GM12878 (cell line): ENCODE results near the gene BARD1. TPM values are rescaled to one million over a fixed set of nuclear protein-coding genes. Genes with fewer than 3 reads are reported as not detected.

Experiments
- ATAC-seq: fragments of 200-7000 bp; cut with Tn5 transposase; 3 replicates; pipeline ENCODE4 v1.9.1; 2020; ENCODE audit warnings: mild to moderate bottlenecking, moderate library complexity
- BruUV-seq: library from RNA; stranded (reverse); fragments of 400-500 nt; replicated peaks from 2 replicates; lab custom pipeline; 2021; lab: Mats Ljungman, UMichigan
- CTCF ChIA-PET: fragments of 300-600 bp; sonication (Branson Sonifier 250); formaldehyde crosslinking; extraction: SDS; loops from one replicate; lab custom pipeline; 2021; ENCODE audit warnings: inconsistent platforms; lab: Yijun Ruan, JAX
- POLR2A ChIA-PET: fragments of 350-600 bp; formaldehyde crosslinking; extraction: SDS; loops from one replicate; lab custom pipeline; 2021; ENCODE audit warnings: inconsistent platforms; lab: Charles Lee
- RAD21 ChIA-PET: fragments of 300-600 bp; sonication (Branson Sonifier 250); formaldehyde crosslinking; loops from one replicate; lab custom pipeline; 2023; ENCODE audit warnings: antibody characterized with exemption; ENCODE audit not compliant: unreplicated experiment; lab: Charles Lee
- SMC1A ChIA-PET: fragments of 300-600 bp; sonication (Branson Sonifier 250); formaldehyde crosslinking; loops from one replicate; lab custom pipeline; 2023; ENCODE audit not compliant: unreplicated experiment, uncharacterized antibody; lab: Charles Lee
- DNase-seq: peaks from one replicate; pipeline ENCODE4 v3.0.0-alpha.2; 2011; ENCODE audit warnings: low read depth, low spot score
- FAIRE-seq: peaks from 3 replicates; lab custom pipeline; 2011; peaks lifted over from hg19 to GRCh38; lab: Jason Lieb, UNC
- H2AFZ ChIP-seq: 2 replicates; pipeline ENCODE4 v1.6.0; 2011; ENCODE audit warnings: low read depth, low read length, control low read depth; ENCODE audit not compliant: control insufficient read depth
- H3K27ac ChIP-seq: 2 replicates; pipeline ENCODE4 v1.5.1; 2011; ENCODE audit warnings: control low read depth; ENCODE audit not compliant: control insufficient read depth, insufficient read depth
- H3K27me3 ChIP-seq, 2 experiments: replicated peaks in 1 of 2; 2 replicates each; pipeline versions ENCODE4 v1.6.0 to v1.6.1; 2011; ENCODE audit warnings: low read length in 1 of 2; ENCODE audit not compliant: control insufficient read depth in 2 of 2, insufficient read depth in 2 of 2
- H3K36me3 ChIP-seq, 2 experiments: 2 replicates each; pipeline ENCODE4 v1.5.1; 2011; ENCODE audit warnings: low read length in 1 of 2; ENCODE audit not compliant: control insufficient read depth in 2 of 2, insufficient read depth in 2 of 2
- H3K4me1 ChIP-seq: 2 replicates; pipeline ENCODE4 v1.6.1; 2011; ENCODE audit warnings: mild to moderate bottlenecking, low read length, moderate library complexity, mixed read lengths; ENCODE audit not compliant: control insufficient read depth, insufficient read depth
- H3K4me2 ChIP-seq: 2 replicates; pipeline ENCODE4 v1.6.0; 2011; ENCODE audit warnings: control low read depth; ENCODE audit not compliant: control insufficient read depth, insufficient read depth
- H3K4me3 ChIP-seq: fragments of 200-600 bp; sonication (generic); 2 replicates; pipeline ENCODE4 v1.5.1; 2016
- H3K79me2 ChIP-seq: 2 replicates; pipeline ENCODE4 v1.6.0; 2011; ENCODE audit warnings: low read length; ENCODE audit not compliant: control insufficient read depth, insufficient read depth
- H3K9ac ChIP-seq: 2 replicates; pipeline ENCODE4 v1.8.0; 2011; ENCODE audit warnings: low read length, control low read depth, mixed read lengths; ENCODE audit not compliant: control insufficient read depth, insufficient read depth
- H3K9me3 ChIP-seq: replicated peaks from 3 replicates; pipeline ENCODE4 v1.5.1; 2011; ENCODE audit warnings: mild to moderate bottlenecking, low read length; ENCODE audit not compliant: control insufficient read depth, insufficient read depth
- H4K20me1 ChIP-seq: 2 replicates; pipeline ENCODE4 v1.6.0; 2011; ENCODE audit not compliant: control insufficient read depth, insufficient read depth
- ATF3 ChIP-seq: IDR thresholded peaks from 2 replicates; pipeline ENCODE4 v1.6.1; 2011; ENCODE audit warnings: low read depth, mild to moderate bottlenecking, low read length, moderate library complexity, borderline replicate concordance; ENCODE audit errors: extremely low read depth
- ATF7 ChIP-seq: fragments of 450-650 bp; IDR thresholded peaks from 2 replicates; pipeline ENCODE4 v1.6.1; 2016; ENCODE audit warnings: low read depth, mild to moderate bottlenecking
- BRCA1 ChIP-seq: IDR thresholded peaks from 2 replicates; pipeline ENCODE4 v1.6.1; 2011; ENCODE audit warnings: low read depth, low read length, improper control_type of control experiment
- EZH2 ChIP-seq: IDR thresholded peaks from 2 replicates; pipeline ENCODE4 v1.6.1; 2012; ENCODE audit warnings: low read depth, mild to moderate bottlenecking, control low read depth, inconsistent platforms, low read length, borderline replicate concordance; ENCODE audit not compliant: control insufficient read depth
- FOXM1 ChIP-seq: IDR thresholded peaks from 2 replicates; pipeline ENCODE4 v1.6.1; 2012; ENCODE audit warnings: low read depth, mild to moderate bottlenecking, inconsistent platforms, low read length, moderate library complexity
- JUND ChIP-seq: IDR thresholded peaks from 2 replicates; pipeline ENCODE4 v1.6.1; 2012; ENCODE audit warnings: low read depth, mild to moderate bottlenecking, low read length, improper control_type of control experiment, moderate library complexity
- SPI1 ChIP-seq: IDR thresholded peaks from 2 replicates; pipeline ENCODE4 v1.6.1; 2011; ENCODE audit warnings: low read depth, mild to moderate bottlenecking, low read length, moderate library complexity, borderline replicate concordance; ENCODE audit not compliant: insufficient read depth
- WGBS: methylation state at CpG from one replicate; pipeline ENCODE4 v1.1.6; 2016; ENCODE audit warnings: low lambda C conversion rate; ENCODE audit not compliant: insufficient replicate concordance, insufficient coverage; ENCODE audit errors: missing lambda C conversion rate; 5-methylcytosine and 5-hydroxymethylcytosine counted together
- in situ Hi-C: fragments of 300-500 bp; cut with MboI; formaldehyde crosslinking; loops from 9 replicates; pipeline ENCODE4 v1.14.3; 2018; ENCODE audit warnings: mixed read lengths
- intact Hi-C: fragments of 100-400 bp; cut with micrococcal nuclease; formaldehyde crosslinking; loops from one replicate; pipeline ENCODE4 v1.14.2; 2022; ENCODE audit not compliant: unreplicated experiment
- polyA plus RNA-seq, 11 experiments: library from polyadenylated mRNA; depleted of rRNA in 4 of 11; unstranded in 6 of 11; stranded (reverse) in 5 of 11; fragments of >200 nt; fragmentation: Nextera tagmentation in 4 of 11; fragmentation: Illumina TruSeq in 1 of 11; extraction: Ambion mirVana in 4 of 11; extraction: Trizol in 1 of 11; gene quantifications; 1 replicate in 1 of 11; 2 replicates in 10 of 11; pipeline versions ENCODE4 v1.2.1 to v1.2.3, GENCODE V29; 2011 to 2016; ENCODE audit warnings: inconsistent platforms in 2 of 11, missing spikeins in 2 of 11, low read depth in 1 of 11
- total RNA-seq, 4 experiments: library from RNA; depleted of rRNA in 3 of 4; stranded (reverse); fragments of >200 nt in 3 of 4; fragmentation: Illumina TruSeq in 1 of 4; extraction: Trizol in 1 of 4; gene quantifications; 2 replicates each; pipeline versions ENCODE4 v1.2.1 to v1.2.3, GENCODE V29; 2013 to 2021
- TF ChIP-seq, protein P1 (sequence below): fragments of 150-350 bp; IDR thresholded peaks from 2 replicates; pipeline ENCODE4 v1.6.1; 2014; ENCODE audit warnings: mild to moderate bottlenecking, low read depth, low read length

BARD1 gene
- total and polyA plus RNA-seq, 10 of the 15 experiments (the other 5 are each of a cell fraction or from before 2014, with no cell fraction given) = 15.3 to 45.7 (median 31.6) TPM

DNA sequence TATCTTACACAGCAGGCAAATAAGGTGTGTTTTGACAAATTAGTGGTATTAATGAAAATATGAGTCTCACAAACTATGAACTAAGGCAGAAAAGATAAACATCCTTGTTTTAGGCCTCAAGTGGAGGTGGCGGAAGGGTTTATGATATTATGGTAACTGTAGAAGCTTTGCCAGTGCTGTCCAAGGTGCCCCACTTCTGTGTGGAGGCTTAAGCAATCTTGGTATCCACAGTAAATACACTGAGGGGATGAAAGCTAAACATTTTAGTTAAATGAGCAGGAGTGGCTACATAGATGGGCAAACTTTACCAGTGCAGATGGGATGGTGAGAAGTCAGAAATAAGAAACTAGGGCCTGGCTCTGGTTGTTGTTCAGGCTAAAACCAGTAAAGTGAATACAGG lies 84.7 kb downstream of the BARD1 start:
- no peak for TF ChIP-seq JUND
- no peak for TF ChIP-seq BRCA1
- TF ChIP-seq ATF7 = no peak
- TF ChIP-seq EZH2 = no peak
- no peak for TF ChIP-seq SPI1
- TF ChIP-seq FOXM1 = no peak
- no peak for TF ChIP-seq ATF3
- TF ChIP-seq, protein P1, sequence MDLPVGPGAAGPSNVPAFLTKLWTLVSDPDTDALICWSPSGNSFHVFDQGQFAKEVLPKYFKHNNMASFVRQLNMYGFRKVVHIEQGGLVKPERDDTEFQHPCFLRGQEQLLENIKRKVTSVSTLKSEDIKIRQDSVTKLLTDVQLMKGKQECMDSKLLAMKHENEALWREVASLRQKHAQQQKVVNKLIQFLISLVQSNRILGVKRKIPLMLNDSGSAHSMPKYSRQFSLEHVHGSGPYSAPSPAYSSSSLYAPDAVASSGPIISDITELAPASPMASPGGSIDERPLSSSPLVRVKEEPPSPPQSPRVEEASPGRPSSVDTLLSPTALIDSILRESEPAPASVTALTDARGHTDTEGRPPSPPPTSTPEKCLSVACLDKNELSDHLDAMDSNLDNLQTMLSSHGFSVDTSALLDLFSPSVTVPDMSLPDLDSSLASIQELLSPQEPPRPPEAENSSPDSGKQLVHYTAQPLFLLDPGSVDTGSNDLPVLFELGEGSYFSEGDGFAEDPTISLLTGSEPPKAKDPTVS = no peak
- TF ChIP-seq, all 136 proteins: peak for 0
- Histone ChIP-seq H3K27me3 (no peaks in the 10 kb centered on the region), H3K4me1 (no peaks in the 10 kb centered on the region), H4K20me1 (no peaks in the 10 kb centered on the region), H2AFZ (no peak overlapping the region), H3K4me3 (no peak overlapping the region), H3K27ac (no peak overlapping the region), H3K36me3 (peaks cover 0 to 12% of the 10 kb centered on the region in 2 experiments; a peak in 2 of 4 replicates), H3K9ac (no peak overlapping the region), H3K79me2 (no peaks in the 10 kb centered on the region), H3K4me2 (no peak overlapping the region), H3K9me3 (no peaks in the 10 kb centered on the region; the same call in 2 of the 3 replicates)
- intact Hi-C loops (no loop called here), in situ Hi-C loops (loop anchor here (25.0 kb wide), 2 partner anchors 1487 to 1712 kb away; no protein-coding TSS in a partner anchor)
- ChIA-PET POLR2A (no interaction called here), SMC1A (interaction anchor here (1.0 to 2.5 kb wide), 7 partner anchors 15 to 114 kb away, joined by 3 to 7 read pairs (median 3); partner anchors contain the start of gene BARD1), CTCF (no interaction called here), RAD21 (interaction anchor here (2.3 kb wide), 1 partner anchor 81 kb away, joined by 6 read pairs; no protein-coding TSS in a partner anchor)
- 100% methylated on average over 1 of the region's 1 CpG for WGBS
- ATAC-seq = no peak
- no TSS peak for BruUV-seq
- DNase-seq = no peak
- no peak for FAIRE-seq
